Peyer's patch (tissue), 4 donors: ENCODE measurements around the gene TRIP11. TPM values are rescaled to one million over a fixed set of nuclear protein-coding genes. Genes with fewer than 3 reads are reported as not detected.

Source experiments
- DNase-seq, 3 donors: peaks; one replicate each; pipeline ENCODE4 v3.0.0-alpha.2; 2017 to 2019
- H3K27ac ChIP-seq, 4 donors: fragments of 200-600 bp; sonication (generic); one replicate each; pipeline ENCODE4 v1.5.1; 2016 to 2019
- H3K27me3 ChIP-seq, 2 donors: fragments of 200-600 bp; sonication (generic); one replicate each; pipeline ENCODE4 v1.5.1; 2019
- H3K36me3 ChIP-seq, 3 donors: fragments of 200-600 bp; sonication (generic); one replicate each; pipeline ENCODE4 v1.5.1; 2016 to 2019
- H3K4me1 ChIP-seq, 4 donors: fragments of 200-600 bp; sonication (generic); one replicate each; pipeline ENCODE4 v1.5.1; 2016 to 2019
- H3K4me3 ChIP-seq, 4 donors: fragments of 200-600 bp; sonication (generic); 1 replicate in 3 of 4; 2 replicates in 1 of 4; pipeline ENCODE4 v1.5.1; 2016 to 2019; ENCODE audit warnings: mild to moderate bottlenecking in 1 of 4
- H3K9me3 ChIP-seq, 4 donors: fragments of 200-600 bp; sonication (generic); one replicate each; pipeline ENCODE4 v1.5.1; 2016 to 2019; ENCODE audit warnings: mild to moderate bottlenecking in 1 of 4
- CTCF ChIP-seq, 6 experiments: fragments of 450-650 bp in 4 of 6; fragments of 200-600 bp in 2 of 6; sonication (generic) in 1 of 6; IDR thresholded peaks; one replicate each; pipeline ENCODE4 v1.5.1; 2017 to 2019; ENCODE audit warnings: antibody characterized with exemption in 6 of 6, mild to moderate bottlenecking in 3 of 6, moderate library complexity in 1 of 6
- POLR2A ChIP-seq, 2 donors: fragments of 450-650 bp; IDR thresholded peaks; one replicate each; pipeline ENCODE4 v1.5.1; 2017; ENCODE audit warnings: antibody characterized with exemption in 2 of 2, mild to moderate bottlenecking in 2 of 2, moderate library complexity in 2 of 2
- total RNA-seq, 4 donors: library from RNA; depleted of rRNA; stranded (reverse); fragments of >200 nt; gene quantifications; one replicate each; pipeline ENCODE4 v1.1.0, GENCODE V29; 2016

Gene TRIP11
- total RNA-seq, 4 donors from 2014 or later = 24.0 to 74.3 (median 44.7) TPM

DNA sequence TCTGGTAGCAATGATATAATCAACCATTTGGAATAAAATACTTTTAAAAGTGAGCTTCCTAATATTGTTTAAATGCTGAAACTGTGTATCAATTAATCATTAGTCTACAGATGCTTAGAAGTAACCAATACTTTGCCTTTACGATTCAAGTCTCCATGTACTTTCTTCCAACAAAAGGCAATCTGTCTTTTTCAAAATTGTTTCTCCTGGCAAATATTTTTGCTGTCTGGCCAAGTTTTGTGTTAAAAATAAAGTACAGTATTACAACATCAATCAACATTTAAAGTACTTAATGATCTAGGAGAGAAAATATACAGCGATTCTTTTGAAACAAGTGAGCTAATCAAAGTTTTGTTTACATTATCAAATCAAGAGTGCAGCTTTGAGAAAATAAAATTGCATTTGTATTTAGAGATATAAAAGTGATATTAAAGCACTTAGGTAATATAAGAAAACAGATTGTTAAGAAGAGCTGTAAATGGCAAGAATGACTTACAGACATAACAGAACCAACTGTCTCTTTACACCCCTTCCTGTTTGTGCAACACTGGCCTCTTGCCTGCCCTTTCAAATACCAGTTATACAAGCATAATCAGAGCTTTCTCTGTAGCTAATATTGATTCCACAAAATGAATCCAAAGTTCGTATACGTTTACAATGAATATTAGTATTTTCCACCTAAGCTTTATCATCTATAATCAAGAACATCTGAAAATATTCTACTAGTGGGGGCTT, 54.2 kb downstream of the TRIP11 start:
- H3K27me3 ChIP-seq = no peaks in the 10 kb centered on the region
- TF ChIP-seq POLR2A (IDR thresholded peaks at IDR 0.05) (no peak), CTCF (IDR thresholded peaks at IDR 0.05) (no peak)
- H3K4me3 ChIP-seq = no peak overlapping the region
- no peak for DNase-seq
- no peak overlapping the region for H3K27ac ChIP-seq
- H3K36me3 ChIP-seq = peaks cover 0 to 39% (median 0%) of the 10 kb centered on the region in 3 donors
- H3K9me3 ChIP-seq = no peaks in the 10 kb centered on the region
- no peaks in the 10 kb centered on the region for H3K4me1 ChIP-seq

DNA sequence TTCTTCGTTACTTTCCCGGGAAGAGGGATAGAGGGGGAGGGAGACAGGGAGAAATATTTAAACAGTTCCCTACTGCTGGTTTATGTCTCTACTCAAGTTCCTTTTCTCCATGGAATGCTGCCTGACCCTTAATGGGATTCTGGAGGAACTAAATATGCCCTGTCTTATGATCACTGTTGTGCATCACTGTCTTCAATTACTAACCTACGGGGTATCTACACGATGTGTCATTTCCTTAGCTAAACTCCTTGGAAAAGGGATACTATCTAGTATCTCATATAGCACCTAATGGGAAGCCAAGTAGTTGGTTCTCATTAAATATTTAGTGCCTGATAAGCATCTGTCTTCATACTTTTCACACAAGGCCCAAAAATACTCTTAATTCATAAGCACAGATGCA, 54.9 kb downstream of the TRIP11 start:
- peaks cover 0 to 34% (median 0%) of the 10 kb centered on the region in 3 donors for H3K36me3 ChIP-seq
- TF ChIP-seq CTCF (IDR thresholded peaks at IDR 0.05) (no peak), POLR2A (IDR thresholded peaks at IDR 0.05) (no peak)
- H3K27ac ChIP-seq = no peak overlapping the region
- H3K4me3 ChIP-seq = no peak overlapping the region
- no peaks in the 10 kb centered on the region for H3K4me1 ChIP-seq
- H3K27me3 ChIP-seq = no peaks in the 10 kb centered on the region
- H3K9me3 ChIP-seq = no peaks in the 10 kb centered on the region
- DNase-seq = no peak

DNA sequence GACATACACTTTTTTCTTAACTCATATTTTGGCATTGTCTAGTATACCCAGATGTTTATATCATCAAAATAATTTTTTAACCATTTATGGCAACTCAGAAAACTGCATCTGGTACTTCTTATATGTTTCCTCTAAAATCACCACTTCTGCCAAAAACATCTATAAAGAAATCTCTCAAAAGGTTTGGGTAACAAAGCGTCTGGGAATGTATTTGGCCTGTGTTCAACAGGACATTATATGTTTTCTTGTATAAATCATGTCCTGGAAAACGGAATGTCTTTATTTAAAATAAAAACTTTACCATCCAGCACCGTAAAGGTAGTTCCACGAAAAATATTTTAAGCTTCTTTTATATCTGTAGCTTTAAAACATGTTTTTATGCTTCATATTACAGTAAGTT, 56.3 kb downstream of the TRIP11 start:
- Histone ChIP-seq H3K27me3 (no peaks in the 10 kb centered on the region), H3K27ac (no peak overlapping the region), H3K4me3 (no peak overlapping the region), H3K9me3 (no peaks in the 10 kb centered on the region), H3K36me3 (peaks cover 0 to 31% (median 0%) of the 10 kb centered on the region in 3 donors), H3K4me1 (no peaks in the 10 kb centered on the region)
- no peak for DNase-seq
- TF ChIP-seq POLR2A (IDR thresholded peaks at IDR 0.05) = no peak
- no peak for TF ChIP-seq CTCF (IDR thresholded peaks at IDR 0.05)

GRCh38 chr14:91980157-91980556, 59.7 kb downstream of the TRIP11 start:
- H3K4me1 ChIP-seq = no peaks in the 10 kb centered on the region
- no peak overlapping the region for H3K27ac ChIP-seq
- H3K36me3 ChIP-seq = peaks cover 0 to 5% (median 0%) of the 10 kb centered on the region in 3 donors
- no peak for DNase-seq
- H3K4me3 ChIP-seq = no peak overlapping the region
- TF ChIP-seq CTCF (IDR thresholded peaks at IDR 0.05) = no peak
- no peak for TF ChIP-seq POLR2A (IDR thresholded peaks at IDR 0.05)
- no peaks in the 10 kb centered on the region for H3K27me3 ChIP-seq
- no peaks in the 10 kb centered on the region for H3K9me3 ChIP-seq

DNA sequence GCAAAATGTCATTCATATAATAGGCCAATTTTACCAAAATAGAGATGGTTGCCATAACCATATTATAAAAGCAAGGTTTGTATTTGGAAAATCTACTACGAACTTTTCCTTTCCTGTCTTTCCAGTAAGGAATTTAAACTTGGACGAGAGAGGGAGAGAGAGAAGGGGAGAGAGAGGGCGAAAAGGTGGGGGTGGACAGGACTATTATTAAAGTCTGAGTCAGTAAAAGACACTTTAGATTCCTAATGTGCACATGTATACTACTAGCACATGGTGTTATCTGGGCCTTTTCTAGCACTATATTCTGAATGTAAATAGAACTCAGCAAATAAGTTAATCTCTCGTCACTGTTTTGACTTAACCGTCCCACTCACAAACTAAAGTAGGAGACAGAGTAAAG, 62.0 kb downstream of the TRIP11 start:
- TF ChIP-seq POLR2A (IDR thresholded peaks at IDR 0.05) (no peak), CTCF (IDR thresholded peaks at IDR 0.05) (no peak)
- Histone ChIP-seq H3K9me3 (no peaks in the 10 kb centered on the region), H3K4me3 (no peak overlapping the region), H3K27ac (no peak overlapping the region), H3K36me3 (peaks cover 0 to 20% (median 0%) of the 10 kb centered on the region in 3 donors), H3K4me1 (no peaks in the 10 kb centered on the region), H3K27me3 (no peaks in the 10 kb centered on the region)
- no peak for DNase-seq
